DMS153 treated with DMSO at 0.1 percent for 48 hours (cell line): ENCODE data around the gene VILL.

ENCODE experiments used
- DNase-seq: peaks from one replicate; lab custom pipeline; 2025; ENCODE audit not compliant: unreplicated experiment; lab: John Stamatoyannopoulos, UW

VILL gene

DNA sequence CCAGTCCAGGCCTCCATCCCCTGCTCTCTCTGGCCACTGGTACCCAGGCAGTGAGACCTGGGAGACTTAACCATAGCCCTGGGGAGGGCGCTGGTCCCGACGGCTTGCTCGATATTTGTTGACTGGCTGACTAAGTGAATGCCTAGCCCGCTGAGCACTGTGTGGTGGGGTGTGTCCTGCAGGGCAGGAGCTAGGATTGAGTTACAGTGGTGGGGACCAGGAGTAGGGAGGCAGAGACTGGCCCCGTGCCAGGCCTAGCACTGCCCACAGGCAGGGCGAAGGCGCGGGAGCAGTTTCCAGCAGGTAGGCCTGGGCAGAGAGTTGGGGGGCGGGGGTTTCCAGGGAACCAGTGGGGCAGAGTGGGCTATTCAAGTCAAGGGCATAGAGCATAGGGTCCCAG is at the start of gene VILL:
Gene VILL (plus strand): TSS at position 260 of the 400 bp plus-strand sequence. CDS start 2,887 bp downstream, outside the sequence.
- DNase-seq = no peak

DNA sequence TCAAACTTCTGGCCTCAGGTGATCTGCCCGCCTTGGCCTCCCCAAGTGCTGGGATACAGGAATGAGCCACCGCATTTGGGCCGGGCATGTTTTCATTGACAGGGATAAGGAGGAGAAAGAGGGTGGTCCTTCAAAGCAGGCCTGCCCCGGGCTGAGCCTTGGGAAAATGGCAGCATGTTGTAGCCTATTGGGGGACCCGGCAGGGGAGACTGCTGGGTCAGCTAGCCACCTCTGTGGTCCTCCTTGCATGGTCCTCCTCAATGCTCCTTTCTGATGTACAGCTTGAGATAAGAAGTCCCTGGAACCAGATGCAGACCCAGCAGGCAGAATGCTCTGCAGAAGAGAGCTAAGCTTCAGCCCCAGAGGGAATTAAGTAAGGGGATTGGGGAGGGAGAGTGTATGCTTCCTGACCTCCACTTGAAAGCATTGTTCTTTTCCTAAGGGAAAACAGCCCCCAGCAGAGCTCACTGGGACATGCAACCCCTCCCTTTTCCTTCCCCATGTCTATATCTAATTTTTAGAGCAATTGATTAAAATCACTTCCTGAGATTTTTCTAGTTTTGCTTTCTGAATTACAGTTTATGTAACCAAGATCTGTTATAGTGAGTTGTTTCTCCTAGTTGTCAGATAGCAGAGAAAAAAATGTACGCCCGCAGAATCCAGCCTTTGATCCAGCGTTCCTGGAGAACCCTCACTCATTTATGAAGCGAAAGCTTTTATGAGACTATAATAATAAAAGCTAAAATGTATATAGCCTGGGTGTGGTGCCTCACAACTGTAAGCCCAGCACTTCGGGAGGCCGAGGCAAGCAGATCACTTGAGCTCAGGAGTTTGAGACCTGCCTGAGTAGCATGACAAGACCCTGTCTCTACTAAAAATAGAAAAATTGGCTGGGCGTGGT is 48.7 kb upstream of the VILL start:
- no peak for DNase-seq

DNA sequence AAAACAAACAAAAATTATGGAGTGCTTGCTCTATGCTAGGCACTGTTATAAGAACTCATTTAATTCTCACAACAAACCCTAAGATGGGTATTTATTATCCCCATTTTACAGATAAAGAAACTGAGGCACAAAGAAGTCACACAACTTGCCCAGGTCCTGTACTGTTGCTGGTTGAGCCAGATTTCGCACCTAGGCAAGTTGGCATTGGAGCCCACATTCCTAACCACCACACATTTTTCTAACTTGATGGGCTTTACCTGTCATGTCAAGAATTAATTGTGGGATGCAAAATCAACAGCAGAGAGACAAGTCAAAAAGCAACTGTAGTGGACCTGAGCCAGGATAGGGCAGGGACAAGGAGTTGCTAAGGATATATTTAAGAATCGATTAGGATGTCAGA is 47.9 kb upstream of the VILL start:
- no peak for DNase-seq

- DNase-seq = no peak
These were observed 47.5 kb upstream of the VILL start for GRCh38 chr3:37943126-37943525.

- no peak for DNase-seq
These were observed 46.8 kb upstream of the VILL start for GRCh38 chr3:37943631-37944314.

GRCh38 chr3:37944391-37944842 is 46.2 kb upstream of the VILL start:
- DNase-seq = no peak

DNA sequence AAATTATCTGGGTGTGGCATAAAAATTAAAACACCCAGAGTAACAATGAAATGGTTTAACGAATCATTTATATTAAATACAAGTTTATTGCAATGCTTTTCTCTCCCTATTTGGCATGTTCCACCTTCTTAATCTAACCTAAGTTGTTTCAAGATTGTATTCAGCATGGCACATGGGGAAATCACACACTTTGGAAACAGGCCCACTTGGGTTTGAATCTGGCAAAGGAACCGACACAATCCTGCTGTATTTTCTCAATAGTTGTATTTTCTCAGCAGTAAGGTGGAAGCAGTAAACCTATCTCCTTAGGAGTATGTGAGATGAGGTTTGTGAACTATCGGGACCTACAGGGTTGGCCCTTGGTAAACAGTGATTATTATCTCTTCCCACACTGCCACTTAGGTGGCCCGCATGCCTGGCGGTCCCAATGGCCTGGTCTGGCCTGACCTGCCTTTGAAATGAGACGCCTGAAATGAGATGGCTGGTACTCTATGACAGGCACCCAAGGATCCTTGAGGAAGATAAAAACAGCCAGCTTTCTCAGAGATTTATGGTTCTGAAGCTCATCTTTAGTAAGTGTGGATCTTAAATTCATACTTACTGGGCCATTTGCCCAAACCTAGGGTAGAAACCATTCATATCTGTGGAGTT is 45.3 kb upstream of the VILL start:
- no peak for DNase-seq

- DNase-seq = no peak
These were observed 44.6 kb upstream of the VILL start for GRCh38 chr3:37945807-37946530.

- DNase-seq = no peak
These were observed 44.1 kb upstream of the VILL start for GRCh38 chr3:37946531-37946889.

DNA sequence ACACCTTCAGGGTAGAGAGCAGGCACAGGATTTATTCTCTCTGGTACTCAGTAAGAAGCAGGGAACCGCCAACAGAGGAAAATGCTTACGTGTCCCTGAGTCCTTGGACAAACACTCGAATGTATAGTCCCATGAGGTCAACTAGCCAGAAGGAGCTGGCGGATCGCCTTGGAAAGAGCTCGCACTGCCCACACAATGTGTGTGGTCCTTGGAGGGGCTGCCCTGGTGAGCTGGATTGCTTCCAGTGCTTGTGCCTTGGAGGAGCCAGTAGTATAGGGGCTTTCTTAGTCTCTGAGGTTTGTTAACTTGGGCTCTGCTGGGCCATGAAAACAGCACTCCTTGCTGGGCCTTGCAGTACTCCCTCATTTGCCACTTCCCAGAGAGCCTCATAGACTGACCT is 40.7 kb upstream of the VILL start:
- DNase-seq = no peak

DNA sequence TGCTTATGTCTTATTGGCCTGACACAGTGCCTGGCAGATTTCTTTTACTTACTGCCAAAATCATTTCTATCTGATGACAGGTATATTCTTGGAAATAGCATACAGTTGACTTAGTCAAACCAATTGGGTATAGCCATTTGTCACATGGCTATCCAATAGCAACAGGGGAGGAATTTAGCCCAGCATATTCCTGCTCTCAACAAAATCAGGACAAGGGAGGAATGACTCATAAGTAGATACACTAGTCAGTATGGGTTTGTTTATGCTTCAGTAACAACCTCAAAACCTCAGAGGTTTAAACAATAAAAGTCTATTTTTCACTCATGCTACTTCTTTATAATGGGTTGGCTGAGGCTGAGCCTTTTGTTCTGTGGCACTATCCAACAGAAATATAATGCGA is 38.0 kb upstream of the VILL start:
- DNase-seq = no peak

DNA sequence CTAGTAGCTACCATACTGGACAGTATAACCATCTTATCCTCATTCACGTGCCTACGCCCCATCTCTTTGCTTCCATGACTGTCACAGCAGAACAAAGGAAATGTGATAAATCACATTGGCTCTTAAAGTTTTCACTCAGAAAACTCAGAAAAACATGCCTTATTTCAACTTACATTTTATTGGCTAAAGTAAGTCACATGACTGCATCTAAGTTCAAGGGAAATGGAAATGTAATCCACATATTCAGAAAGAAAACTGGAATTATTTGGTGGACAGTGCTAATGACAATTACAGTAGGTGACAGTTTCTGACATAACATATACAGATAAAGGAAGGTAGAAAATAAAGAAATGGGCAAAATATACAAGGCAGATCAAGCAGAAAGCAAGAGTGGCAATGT is 37.4 kb upstream of the VILL start:
- DNase-seq = no peak

- no peak for DNase-seq
These were observed 36.7 kb upstream of the VILL start for GRCh38 chr3:37953707-37954394.

DNA sequence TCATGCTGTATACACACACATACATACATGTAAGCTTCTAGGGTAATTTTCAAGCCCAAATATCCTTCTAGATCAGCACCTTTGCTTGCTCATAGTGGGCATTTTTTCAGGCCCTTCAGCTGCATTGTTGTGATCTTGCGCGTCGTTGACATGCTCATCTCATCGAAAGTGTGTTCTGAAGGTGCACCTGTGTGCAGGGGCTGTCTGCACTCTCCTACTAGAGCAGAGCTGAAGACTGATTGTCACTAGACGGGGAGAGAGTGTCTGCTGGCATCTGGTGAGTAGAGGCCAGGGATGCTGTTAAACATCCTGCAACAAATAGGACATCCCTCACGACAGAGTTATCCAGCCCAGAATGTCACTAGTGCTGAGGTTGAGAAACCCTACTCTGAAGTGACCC is 35.7 kb upstream of the VILL start:
- no peak for DNase-seq

- no peak for DNase-seq
These were observed 34.5 kb upstream of the VILL start for GRCh38 chr3:37955918-37956707.

- DNase-seq = no peak
These were observed 33.7 kb upstream of the VILL start for GRCh38 chr3:37956723-37957538.

GRCh38 chr3:37957539-37957936 is 33.0 kb upstream of the VILL start:
- no peak for DNase-seq

- no peak for DNase-seq
These were observed 28.8 kb upstream of the VILL start for GRCh38 chr3:37961622-37962431.
